Measurements from ENCODE around the gene OR1N1.
A peak's percentile ranks its signal among the peaks of the same experiment; 100 is the strongest.
"Not testable (repeated sequence)": the region's sequence is repeated elsewhere in the genome, so short reads cannot be mapped to it uniquely, and the experiment has no call there.

OR1N1 gene, protein sequence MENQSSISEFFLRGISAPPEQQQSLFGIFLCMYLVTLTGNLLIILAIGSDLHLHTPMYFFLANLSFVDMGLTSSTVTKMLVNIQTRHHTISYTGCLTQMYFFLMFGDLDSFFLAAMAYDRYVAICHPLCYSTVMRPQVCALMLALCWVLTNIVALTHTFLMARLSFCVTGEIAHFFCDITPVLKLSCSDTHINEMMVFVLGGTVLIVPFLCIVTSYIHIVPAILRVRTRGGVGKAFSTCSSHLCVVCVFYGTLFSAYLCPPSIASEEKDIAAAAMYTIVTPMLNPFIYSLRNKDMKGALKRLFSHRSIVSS

DNA sequence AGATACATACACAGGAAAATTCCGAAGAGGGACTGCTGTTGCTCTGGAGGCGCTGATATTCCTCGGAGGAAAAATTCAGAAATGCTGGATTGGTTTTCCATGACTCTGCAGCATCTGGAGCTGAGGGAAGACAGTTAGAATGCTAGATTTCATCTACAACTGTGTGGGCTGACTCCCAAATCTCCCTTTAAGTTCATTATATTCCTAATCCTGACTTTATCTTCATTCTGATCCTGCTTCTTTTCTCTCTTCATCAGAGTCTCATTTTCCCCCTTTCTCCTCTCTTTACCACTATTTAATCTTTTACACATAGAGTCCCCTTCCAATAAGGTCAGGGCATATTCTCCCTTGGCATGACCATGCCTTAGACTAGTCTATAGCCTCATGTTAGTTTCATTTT lies at the start of gene OR1N1:
Gene OR1N1, minus strand, starts transcription at position 101 of the 400 bp plus-strand sequence. Its CDS starts 0 bp downstream, at position 101.
- DNase-seq (ENCODE audit: low read depth) = no peak

DNA sequence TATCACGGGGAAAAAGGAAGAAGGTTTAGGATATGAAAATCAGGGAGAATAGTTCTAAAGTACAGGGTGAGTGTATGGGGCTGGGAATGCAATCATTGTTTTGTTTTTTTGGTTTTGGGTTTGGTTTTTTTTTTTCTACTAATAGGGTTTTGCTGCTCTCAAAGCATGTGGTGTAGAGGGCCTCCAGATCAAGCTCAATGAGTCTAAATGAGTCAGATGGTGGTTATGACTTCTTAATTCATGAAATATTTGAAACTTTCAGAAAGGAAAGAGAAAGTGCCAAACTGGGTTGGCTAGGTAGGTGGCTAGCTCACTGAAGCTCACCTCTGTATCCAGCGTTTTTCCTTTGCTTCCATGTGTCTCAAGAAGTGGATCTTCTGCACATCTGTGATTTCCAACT lies 45.4 kb upstream of the OR1N1 start:
- no peak for DNase-seq (ENCODE audit: low read depth)

GRCh38 chr9:122567901-122568300 lies 40.8 kb upstream of the OR1N1 start:
- no peak for DNase-seq (ENCODE audit: low read depth)

DNA sequence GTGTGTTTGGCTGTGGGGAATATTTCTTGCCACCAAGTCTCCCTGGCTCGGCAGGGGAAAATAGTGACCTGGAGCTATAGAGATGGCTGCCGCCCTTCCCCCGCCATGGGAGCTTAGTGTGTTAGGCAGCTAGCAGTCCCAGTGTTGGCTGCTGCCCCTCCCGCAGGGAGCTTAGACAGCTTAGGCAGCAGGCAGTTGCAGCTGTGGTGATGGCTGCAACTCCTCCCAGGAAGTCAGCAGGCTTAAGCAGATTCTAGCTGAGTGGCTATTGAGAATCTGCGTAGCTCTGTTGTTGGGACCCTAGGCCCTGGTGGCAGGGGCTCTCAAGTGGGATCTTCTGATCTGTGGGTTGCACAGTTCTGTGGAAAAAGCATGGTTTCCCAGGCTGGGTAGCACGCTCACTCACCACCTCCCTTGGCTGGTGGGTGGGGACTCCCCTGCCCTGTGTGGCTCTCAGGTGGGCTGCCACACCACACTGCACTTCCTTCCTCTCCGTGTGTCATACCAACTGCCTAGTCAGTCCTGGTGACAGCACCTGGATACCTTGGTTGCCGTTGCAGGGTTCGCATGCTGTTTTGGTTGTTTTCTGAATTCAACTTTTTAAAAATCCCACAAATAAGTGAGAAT lies 35.2 kb upstream of the OR1N1 start:
- no peak for DNase-seq (ENCODE audit: low read depth)

DNA sequence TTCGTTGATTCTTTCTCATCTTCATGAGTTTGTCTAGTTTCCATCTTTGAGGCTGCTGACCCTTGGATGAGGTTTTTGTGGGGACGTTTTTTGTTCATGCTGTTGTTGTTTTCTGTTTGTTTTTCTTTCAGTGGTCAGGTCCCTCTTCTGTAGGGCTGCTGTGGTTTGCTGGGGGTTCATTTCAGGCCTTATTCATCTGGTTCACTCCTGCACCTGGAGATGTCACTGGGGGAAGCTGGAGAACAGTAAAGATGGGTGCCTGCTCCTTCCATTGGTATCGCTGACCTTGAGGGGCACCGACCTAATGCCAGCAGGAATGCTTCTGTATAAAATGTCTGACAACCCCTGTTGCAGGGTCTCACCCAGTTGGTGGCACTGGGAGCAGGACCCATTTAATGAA lies 34.4 kb upstream of the OR1N1 start:
- no peak for DNase-seq (ENCODE audit: low read depth)

DNA sequence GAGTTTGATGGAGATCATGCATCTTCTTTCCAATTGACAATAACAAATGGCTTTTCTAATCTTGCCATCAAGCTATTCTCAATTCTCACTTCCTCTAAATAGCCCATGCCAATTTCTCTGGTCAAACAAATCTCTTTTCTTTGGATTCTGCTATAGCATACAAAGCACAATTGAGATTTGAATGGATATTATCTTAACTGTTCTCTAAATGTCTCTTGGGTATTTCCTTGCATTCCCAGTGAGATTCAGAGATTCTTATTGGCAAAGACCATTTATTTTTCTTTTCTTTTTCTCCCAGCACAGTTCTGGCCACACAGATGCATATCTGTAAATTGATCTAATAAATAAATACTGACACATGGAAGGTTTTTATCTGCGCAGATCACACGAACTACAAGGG lies 25.7 kb upstream of the OR1N1 start, which contains the start of gene OR1N2:
Gene OR1N2, plus strand, starts transcription at position 301 of the 400 bp plus-strand sequence. CDS start 100 bp downstream, outside the sequence.
- no peak for DNase-seq (ENCODE audit: low read depth)

DNA sequence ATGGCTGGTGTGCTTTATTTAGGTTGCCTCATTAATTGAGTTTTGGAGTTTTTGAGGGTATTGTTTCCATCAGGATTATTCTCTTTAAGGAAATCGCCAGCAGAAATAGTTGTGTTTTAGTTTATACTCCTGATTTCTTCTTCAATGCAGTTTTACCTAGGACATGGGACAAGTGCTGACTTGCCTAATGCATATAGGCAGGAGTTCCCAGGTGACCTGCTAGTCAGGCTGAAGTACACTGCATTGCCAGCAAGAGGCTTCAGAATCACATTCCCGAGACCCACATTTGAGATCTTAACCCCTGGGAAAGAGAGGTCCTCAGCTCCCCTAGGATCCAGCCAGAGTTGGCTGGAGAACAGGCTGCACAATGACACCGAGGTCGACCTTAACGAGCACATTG lies 24.3 kb upstream of the OR1N1 start:
- DNase-seq (ENCODE audit: low read depth) = no peak

- no peak for DNase-seq (ENCODE audit: low read depth)
Observed at GRCh38 chr9:122546196-122546595, 19.1 kb upstream of the OR1N1 start.

DNA sequence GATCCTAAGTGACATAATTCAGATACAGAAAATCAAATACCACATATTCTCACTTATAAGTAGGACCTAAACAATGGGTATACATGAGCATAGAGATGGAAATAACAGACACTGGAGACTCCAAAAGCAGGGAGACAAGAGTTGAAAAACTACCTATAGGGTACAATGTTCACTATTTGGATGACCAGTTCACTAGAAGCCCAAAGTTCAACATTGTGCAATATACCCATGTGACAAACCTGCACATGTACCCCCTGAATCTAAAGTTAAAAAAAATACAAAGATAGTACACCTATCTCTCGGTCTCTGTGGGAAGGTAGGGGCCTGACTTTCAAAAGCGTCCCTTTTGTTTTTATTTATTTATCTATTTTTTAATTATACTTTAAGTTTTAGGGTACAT lies 11.7 kb upstream of the OR1N1 start:
- no peak for DNase-seq (ENCODE audit: low read depth)

DNA sequence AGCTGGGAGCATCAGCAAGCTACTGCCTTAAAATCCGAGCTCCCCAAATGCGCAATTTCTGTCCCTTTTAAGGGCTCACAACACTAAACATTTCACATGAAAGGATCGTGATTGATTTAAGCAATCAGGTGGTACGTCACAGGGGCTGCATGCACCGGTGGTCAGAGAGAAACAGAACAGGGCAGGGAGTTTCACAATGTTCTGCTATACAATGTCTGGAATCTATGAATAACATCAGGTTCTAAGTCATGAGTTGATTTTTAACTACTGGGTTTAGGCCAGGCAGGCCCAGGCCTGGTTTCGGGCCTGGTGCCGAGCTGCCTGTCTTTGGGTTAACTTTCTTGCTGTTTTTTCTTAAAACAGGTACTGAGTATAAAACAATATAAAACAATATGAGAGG lies 10.0 kb upstream of the OR1N1 start:
- DNase-seq (ENCODE audit: low read depth) = not testable (repeated sequence)

GRCh38 chr9:122536134-122536533 lies 9.0 kb upstream of the OR1N1 start:
- no peak for DNase-seq (ENCODE audit: low read depth)

GRCh38 chr9:122531157-122531556 lies 4.1 kb upstream of the OR1N1 start:
- not testable (repeated sequence) for DNase-seq (ENCODE audit: low read depth)

DNA sequence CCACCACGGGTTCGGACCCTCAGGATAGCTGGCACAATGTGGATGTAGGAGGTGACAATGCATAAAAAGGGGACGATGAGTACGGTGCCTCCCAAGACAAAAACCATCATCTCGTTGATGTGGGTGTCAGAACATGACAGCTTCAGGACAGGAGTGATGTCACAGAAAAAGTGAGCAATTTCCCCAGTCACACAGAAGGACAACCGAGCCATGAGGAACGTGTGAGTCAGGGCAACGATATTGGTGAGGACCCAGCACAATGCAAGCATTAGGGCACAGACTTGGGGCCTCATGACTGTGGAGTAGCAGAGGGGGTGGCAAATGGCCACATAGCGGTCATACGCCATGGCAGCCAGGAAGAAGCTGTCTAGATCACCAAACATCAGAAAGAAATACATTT lies 491 bp downstream of the OR1N1 start:
- DNase-seq (ENCODE audit: low read depth) = no peak

GRCh38 chr9:122519376-122519775 lies 7.7 kb downstream of the OR1N1 start:
- DNase-seq (ENCODE audit: low read depth) = no peak

GRCh38 chr9:122518841-122519240 lies 8.3 kb downstream of the OR1N1 start, which contains the start of gene OR1J4:
TSS of gene OR1J4 (plus strand) at chr9:122519141. CDS start at chr9:122519141, 0 bp downstream.
- DNase-seq (ENCODE audit: low read depth) = no peak

DNA sequence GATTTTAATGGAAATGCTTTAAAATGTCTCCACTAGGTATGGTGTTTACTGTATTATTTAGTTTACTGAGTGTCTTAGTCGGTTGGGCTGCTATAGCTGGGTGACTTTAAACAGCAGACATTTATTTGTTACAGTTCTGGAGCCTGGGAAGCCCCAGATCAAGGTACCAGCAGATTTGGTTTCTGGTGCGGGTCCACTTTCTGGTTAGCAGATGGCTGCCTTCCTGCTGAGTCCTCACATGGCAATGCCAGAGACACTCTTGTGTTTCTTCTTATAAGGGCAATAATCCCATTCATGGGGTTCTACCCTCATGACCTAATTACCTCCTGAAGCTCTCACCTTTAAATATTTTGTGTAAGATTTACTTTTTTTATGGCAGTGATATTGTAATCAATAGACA lies 8.9 kb downstream of the OR1N1 start:
- no peak for DNase-seq (ENCODE audit: low read depth)

GRCh38 chr9:122510502-122510901 lies 16.6 kb downstream of the OR1N1 start, which contains the start of gene OR1J2:
TSS of gene OR1J2 (plus strand) at chr9:122510802. CDS start at chr9:122510802, 0 bp downstream.
- DNase-seq (ENCODE audit: low read depth) = no peak

DNA sequence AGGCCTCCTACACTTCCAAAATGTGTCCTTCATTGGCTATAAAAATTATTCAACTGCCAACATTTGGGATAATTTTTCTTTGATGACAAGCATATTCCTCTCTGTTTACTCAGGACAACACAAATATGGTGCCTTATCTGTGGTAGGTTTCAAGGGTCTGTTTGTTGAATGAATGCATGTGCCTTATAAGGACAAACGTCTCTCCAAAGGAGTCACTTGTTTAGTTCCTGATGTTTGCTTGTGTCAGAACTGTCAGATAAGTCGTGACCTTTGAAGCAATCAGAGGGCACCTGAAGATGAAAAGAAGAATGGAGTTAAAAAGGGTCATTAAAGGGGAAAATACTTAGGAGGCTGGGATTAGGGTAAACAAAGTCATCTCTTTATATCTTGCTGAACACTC lies 20.1 kb downstream of the OR1N1 start:
- no peak for DNase-seq (ENCODE audit: low read depth)

GRCh38 chr9:122498883-122499288 lies 28.2 kb downstream of the OR1N1 start:
- peak; percentile 29 for DNase-seq (ENCODE audit: low read depth)

GRCh38 chr9:122479062-122479461 lies 48.0 kb downstream of the OR1N1 start:
- no peak for DNase-seq (ENCODE audit: low read depth)

GRCh38 chr9:122477826-122478225 lies 49.3 kb downstream of the OR1N1 start, which contains the start of gene OR1J1:
TSS of gene OR1J1 (minus strand) at chr9:122477926. CDS start at chr9:122477926, 0 bp downstream.
- no peak for DNase-seq (ENCODE audit: low read depth)

DNA sequence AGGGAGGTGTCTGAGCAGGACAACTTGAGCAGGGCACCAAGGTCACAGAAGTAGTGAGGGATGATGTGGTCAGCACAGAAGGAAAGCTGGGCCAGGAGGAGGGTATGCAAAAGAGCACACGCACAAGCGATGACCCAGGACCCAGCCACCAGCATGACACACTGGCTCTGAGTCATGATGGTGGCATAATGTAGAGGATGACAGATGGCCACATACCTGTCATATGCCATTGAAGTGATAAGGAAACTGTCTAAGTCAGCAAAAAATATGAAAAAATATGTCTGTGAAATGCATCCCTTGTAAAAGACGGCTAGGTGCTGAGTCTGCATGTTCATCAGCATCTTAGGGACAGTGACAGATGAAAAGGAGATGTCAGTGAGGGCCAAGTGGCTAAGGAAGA lies 49.7 kb downstream of the OR1N1 start:
- no peak for DNase-seq (ENCODE audit: low read depth)
